GM21367 (cell line): ENCODE measurements around the gene AKNA.

Source experiments
- ATAC-seq: cut with Tn5 transposase; IDR thresholded peaks from one replicate; pipeline ENCODE4 v1.9.1; 2021; ENCODE audit not compliant: unreplicated experiment

Gene AKNA

DNA sequence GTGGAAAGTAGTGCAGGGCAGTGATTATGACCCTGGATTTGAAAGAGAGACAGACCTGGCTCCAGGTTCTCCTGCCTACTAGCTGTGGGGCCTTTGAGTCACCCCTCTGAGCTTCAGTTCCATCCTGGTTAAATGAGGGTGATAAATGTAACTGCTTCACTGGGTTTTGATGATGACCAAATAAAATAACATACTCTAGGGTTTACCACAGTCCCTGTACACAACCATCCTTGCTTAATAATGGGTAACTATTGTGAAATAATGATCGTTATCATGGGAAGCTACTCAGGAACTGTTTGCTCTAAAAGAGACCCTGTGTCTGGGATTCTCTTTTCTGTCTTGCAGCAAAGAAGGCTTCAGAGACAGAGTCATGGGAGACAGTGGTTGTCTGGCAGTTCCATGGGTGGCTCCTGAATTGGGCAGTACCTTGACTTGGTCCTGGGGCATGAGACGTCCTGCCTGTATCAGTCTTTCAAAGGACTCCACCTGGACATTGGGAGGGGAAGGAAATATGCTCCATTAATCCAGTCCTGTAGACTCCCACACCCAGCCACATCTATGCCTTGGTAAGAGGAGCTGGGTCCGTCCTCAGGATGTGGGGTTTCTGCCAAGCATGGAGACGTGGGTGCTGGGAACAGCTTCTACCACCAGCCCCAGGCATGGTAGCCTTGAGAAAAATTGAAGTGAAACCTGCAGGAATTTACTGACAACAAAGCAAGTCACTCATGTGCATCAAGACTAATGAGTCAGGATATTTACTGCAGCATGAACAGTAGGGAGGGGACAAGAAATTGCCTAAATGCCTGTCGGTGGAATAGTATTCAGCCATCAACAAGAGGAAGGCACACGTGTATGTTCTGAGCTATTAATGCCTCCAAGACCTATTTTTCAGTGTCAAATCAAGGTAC lies 23.4 kb downstream of the AKNA start:
- no peak for ATAC-seq

DNA sequence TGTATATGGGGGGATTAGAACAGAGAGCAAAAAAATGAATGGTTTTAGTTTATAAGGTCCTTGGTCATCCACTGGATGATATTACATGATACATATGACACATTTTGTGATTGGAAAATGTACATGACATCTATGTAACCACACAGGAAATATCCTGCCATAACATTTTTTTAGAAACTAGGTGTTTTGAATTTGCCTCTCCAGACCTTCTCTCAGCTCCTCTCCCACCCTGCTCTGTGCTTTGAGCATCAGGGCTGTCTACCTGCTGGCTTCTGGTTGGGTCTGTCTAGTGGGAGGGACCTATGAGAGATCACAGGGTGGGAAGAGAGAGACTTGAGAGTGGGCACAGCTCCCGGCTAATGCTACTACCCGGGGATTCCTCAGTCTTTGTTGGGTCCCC lies 24.4 kb downstream of the AKNA start:
- no peak for ATAC-seq

- ATAC-seq, result no peak
Observed at GRCh38 chr9:114362394-114362793, 25.4 kb downstream of the AKNA start.

DNA sequence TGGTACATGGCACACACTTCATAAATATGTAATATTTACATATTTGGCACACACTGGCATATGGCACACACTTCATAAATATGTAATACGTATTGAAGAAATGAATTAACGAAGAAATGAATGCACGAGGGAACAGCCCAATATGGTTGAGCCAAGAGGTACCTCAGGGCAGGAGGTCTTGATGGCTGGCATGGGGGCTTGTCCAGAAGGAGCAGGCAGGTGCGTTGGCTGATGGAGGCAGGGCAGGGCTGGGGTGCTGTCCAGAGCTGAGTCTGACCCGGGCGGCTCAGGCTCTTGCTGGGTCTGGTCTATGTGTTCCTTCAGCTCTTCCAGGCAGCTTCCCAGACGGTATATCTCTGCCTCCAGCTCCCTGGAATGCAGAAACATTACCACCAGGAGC lies 26.2 kb downstream of the AKNA start:
- no peak for ATAC-seq

DNA sequence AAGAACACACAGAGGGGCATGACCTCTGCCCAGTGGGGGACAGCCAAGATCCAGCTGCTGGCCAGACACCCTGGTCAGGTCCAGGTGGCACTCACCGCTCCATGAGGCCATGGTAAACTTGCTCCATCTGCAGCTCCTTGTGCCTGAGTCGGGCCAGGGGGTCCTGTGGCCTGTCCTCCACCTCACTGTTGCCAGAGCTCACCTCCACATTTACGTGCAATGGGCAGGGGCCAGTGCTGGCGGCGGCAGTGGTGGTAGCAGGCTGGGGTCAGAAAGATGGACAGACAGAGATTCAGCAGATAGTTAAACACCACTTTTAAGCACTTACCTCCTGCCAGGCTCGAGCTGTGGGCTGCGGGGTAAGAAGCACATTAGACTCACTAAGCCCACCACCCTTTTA lies 28.0 kb downstream of the AKNA start:
- ATAC-seq, result no peak

DNA sequence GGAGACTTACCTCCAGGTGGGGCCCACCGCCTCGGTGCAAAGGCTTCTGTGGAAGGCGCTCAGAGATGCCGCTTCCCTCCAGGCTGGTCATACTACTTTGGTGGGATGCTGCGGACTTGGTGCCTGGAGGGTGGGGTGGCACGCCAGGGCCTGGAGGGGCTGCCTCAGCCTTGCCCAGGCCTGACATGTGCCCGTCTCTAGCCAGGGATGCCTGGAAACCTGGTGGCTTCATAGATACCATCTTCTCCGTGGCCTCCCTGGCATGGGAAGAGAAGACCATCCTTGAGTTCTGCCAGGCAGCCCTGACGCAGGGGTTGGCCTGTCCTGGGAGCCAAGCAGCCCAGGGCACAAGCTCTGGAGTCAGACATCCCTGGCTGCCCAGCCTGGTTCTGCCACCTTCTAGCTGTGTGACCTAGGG lies 29.9 kb downstream of the AKNA start:
- no peak for ATAC-seq

- ATAC-seq, result no peak
Observed at GRCh38 chr9:114357360-114357759, 30.4 kb downstream of the AKNA start.

DNA sequence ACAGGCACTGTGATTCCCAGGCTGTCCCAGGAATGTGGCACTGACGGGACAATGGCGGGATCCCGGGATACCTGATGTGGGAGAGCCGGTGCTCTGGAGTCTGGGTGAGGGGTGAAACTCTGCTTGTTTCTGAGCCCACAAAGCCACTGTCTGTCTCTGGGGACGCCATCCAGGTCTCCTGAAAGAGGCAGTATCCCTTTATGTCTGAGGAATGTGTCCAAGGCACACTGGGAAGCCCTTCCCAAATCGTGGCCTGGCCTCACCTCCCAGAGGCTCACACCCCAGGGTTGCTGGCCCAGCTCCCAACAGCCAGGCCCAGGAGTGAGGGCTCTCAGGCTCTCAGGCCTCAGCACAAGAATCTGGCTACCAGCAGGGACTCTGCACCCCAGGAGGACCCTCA lies 31.0 kb downstream of the AKNA start:
- no peak for ATAC-seq

- ATAC-seq, result no peak
Observed at GRCh38 chr9:114355821-114356220, 32.0 kb downstream of the AKNA start.

DNA sequence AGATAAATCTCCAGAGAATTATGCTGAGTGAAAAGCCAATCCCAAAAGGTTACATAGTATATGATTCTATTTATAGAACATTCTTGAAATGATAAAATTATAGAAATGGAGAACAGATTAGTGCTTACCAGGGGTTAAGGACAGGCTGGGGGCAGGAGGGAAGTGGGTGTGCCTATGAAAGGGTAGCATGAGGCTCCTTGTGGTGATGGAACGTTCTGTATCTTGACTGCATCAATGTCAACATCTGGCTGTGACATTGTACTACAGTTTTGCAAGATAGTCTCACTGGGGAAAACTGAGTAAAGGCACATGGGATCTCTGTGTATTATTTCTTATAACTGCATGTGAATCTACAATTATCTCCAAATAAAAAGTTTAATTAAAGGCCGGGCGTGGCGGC lies 35.9 kb downstream of the AKNA start:
- ATAC-seq, result no peak

GRCh38 chr9:114350636-114351401 lies 37.0 kb downstream of the AKNA start:
- no peak for ATAC-seq

GRCh38 chr9:114349713-114350480 lies 37.9 kb downstream of the AKNA start:
- no peak for ATAC-seq

GRCh38 chr9:114348906-114349482 lies 38.8 kb downstream of the AKNA start:
- ATAC-seq, result peak; percentile 84

- ATAC-seq, result no peak
Observed at GRCh38 chr9:114348261-114348905, 39.4 kb downstream of the AKNA start.

GRCh38 chr9:114347675-114348074 lies 40.1 kb downstream of the AKNA start:
- ATAC-seq, result no peak

- no peak for ATAC-seq
Observed at GRCh38 chr9:114346146-114346545, 41.6 kb downstream of the AKNA start.

GRCh38 chr9:114345493-114346065 lies 42.2 kb downstream of the AKNA start:
- ATAC-seq, result no peak

DNA sequence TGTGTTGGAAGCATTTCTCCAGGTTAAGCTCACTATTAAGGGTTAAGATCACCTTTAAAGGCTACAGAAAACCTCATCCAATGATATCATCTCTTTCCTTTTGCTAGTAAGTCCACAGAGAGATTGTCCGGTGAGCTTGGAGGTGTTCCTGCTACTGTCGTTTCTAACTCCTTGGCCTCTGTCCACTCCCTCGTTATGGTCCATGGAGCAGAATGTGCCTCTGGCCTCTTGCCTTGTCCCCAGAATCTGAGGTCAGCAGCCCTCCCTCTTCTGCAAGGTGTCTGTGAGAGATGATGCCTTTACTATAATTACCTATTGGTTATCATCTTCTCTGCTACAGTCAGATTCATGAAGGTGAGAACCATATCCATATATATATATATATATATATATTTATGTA lies 43.1 kb downstream of the AKNA start:
- ATAC-seq, result no peak

DNA sequence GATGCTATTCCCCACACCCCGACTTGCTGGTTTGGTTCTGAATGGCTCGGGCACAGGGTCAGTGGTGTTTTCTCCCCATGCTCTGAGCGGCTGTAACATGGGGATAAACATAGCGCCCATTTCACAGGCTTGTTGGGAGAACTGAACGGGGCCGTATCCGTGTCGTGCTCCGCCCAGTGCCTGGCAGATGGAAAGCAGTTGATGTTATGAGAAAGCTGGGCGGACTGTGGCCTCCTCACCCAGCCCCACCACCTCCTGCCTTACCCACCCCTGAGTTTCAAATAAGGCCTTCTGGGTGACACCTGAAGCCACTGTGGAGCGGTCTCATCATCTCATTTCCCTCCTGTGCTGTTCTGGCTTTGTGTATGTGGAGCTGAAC lies 43.6 kb downstream of the AKNA start:
- no peak for ATAC-seq

- no peak for ATAC-seq
Observed at GRCh38 chr9:114343471-114344187, 44.2 kb downstream of the AKNA start.
